HG02678 (cell line): ENCODE measurements around the gene LGR5.

Experiments
- ATAC-seq: cut with Tn5 transposase; IDR thresholded peaks from one replicate; pipeline ENCODE4 v1.9.1; 2021; ENCODE audit warnings: mild to moderate bottlenecking, moderate library complexity; ENCODE audit not compliant: unreplicated experiment

The LGR5 gene

GRCh38 chr12:71439613-71440344 lies at the start of gene LGR5:
Gene LGR5 (plus strand): TSS chr12:71439798. CDS start chr12:71440081, 283 bp downstream.
- ATAC-seq, result peak; percentile 41

- peak; percentile 94 for ATAC-seq
These were observed 47.0 kb upstream of the LGR5 start for GRCh38 chr12:71392521-71393145.

- ATAC-seq, result no peak
These were observed 46.0 kb upstream of the LGR5 start for GRCh38 chr12:71393625-71394024.

GRCh38 chr12:71397433-71397954 lies 42.1 kb upstream of the LGR5 start:
- ATAC-seq, result no peak

GRCh38 chr12:71399197-71399596 lies 40.4 kb upstream of the LGR5 start:
- ATAC-seq, result no peak

GRCh38 chr12:71400481-71400880 lies 39.1 kb upstream of the LGR5 start:
- ATAC-seq, result no peak

- no peak for ATAC-seq
These were observed 33.7 kb upstream of the LGR5 start for GRCh38 chr12:71405884-71406283.

GRCh38 chr12:71407732-71408131 lies 31.9 kb upstream of the LGR5 start:
- ATAC-seq, result no peak

- no peak for ATAC-seq
These were observed 28.8 kb upstream of the LGR5 start for GRCh38 chr12:71410844-71411243.

- ATAC-seq, result no peak
These were observed 28.0 kb upstream of the LGR5 start for GRCh38 chr12:71411635-71412034.

GRCh38 chr12:71415336-71416231 lies 24.0 kb upstream of the LGR5 start:
- ATAC-seq, result peak; percentile 84

- no peak for ATAC-seq
These were observed 22.4 kb upstream of the LGR5 start for GRCh38 chr12:71417181-71417580.

- no peak for ATAC-seq
These were observed 18.7 kb upstream of the LGR5 start for GRCh38 chr12:71420775-71421406.

- ATAC-seq, result no peak
These were observed 13.9 kb upstream of the LGR5 start for GRCh38 chr12:71425568-71426299.

- no peak for ATAC-seq
These were observed 13.1 kb upstream of the LGR5 start for GRCh38 chr12:71426300-71427047.

GRCh38 chr12:71430756-71431155 lies 8.8 kb upstream of the LGR5 start:
- no peak for ATAC-seq

GRCh38 chr12:71431991-71432390 lies 7.6 kb upstream of the LGR5 start:
- no peak for ATAC-seq

- no peak for ATAC-seq
These were observed 6.7 kb upstream of the LGR5 start for GRCh38 chr12:71432936-71433335.

- no peak for ATAC-seq
These were observed 2.9 kb upstream of the LGR5 start for GRCh38 chr12:71436696-71437095.
